Heart left ventricle (tissue), 13 donors: ENCODE data around the gene ANKRD35.

Experiments
- POLR2A ChIP-seq, 2 donors: fragments of 450-650 bp; IDR thresholded peaks; one replicate each; pipeline ENCODE4 v1.6.1; 2017; ENCODE audit warnings: antibody characterized with exemption in 2 of 2, mild to moderate bottlenecking in 2 of 2, moderate library complexity in 2 of 2
- TF ChIP-seq, protein P1 (sequence below), 12 donors: fragments of 200-600 bp; sonication (generic) in 4 of 12; IDR thresholded peaks; one replicate each; pipeline versions ENCODE4 v1.5.0 to v1.8.0; 2018 to 2022; ENCODE audit warnings: antibody characterized with exemption in 12 of 12, mild to moderate bottlenecking in 5 of 12
- donor health status: ischemic (EF 13 %, LVEDD 7.1; RV severe dilation, severe dysfunction).
- donor health status: DM: no; HTN: yes; CAD: no.
- donor health status: DM: no; HTN: no; CAD: no.
- donor health status: ischemic (EF 25% LVEDD 6.9; RV normal size, moderate dysfunction).
- donor health status: ischemic (EF 25% LVEDD 5.7; RV mildly dilated, moderate dysfunction).
- donor health status: ischemic (EF 35%, LVEDD 5.7; RV mildly dilated, moderate dysfunction).
- donor health status: nonischemic (EF 11% LVEDD 7.7; RV severe dilation, severe dysfunction).
- donor health status: DM: yes; HTN: yes; CAD: no.
- donor health status: PGD.
- donor health status: ischemic (EF 29% LVEDD 5.4; RV normal size, mild dysfunction).
- donor health status: nonischemic (EF 23%, LVEDD 6.1; RV moderate dilation, normal function).

DNA sequence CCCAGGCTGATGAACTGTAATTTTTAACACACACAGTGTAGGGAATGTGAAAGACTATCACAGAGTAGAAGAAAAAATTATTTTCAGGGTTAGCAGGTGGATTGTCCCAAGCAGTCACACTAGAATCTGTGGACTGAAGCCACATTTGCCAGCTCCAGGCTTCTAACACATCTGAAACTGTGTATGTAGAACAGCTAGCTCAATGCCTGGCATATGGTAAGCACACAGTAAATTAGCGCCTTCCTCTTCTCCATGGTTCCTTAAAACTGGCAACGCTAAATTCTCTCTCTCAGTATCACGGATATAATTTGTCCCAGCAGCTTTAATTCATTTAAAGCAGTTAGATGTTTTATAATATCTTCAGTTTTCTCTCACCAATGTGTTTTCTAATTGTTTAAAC is 42.6 kb downstream of the ANKRD35 start:
- TF ChIP-seq, protein P1, sequence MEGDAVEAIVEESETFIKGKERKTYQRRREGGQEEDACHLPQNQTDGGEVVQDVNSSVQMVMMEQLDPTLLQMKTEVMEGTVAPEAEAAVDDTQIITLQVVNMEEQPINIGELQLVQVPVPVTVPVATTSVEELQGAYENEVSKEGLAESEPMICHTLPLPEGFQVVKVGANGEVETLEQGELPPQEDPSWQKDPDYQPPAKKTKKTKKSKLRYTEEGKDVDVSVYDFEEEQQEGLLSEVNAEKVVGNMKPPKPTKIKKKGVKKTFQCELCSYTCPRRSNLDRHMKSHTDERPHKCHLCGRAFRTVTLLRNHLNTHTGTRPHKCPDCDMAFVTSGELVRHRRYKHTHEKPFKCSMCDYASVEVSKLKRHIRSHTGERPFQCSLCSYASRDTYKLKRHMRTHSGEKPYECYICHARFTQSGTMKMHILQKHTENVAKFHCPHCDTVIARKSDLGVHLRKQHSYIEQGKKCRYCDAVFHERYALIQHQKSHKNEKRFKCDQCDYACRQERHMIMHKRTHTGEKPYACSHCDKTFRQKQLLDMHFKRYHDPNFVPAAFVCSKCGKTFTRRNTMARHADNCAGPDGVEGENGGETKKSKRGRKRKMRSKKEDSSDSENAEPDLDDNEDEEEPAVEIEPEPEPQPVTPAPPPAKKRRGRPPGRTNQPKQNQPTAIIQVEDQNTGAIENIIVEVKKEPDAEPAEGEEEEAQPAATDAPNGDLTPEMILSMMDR (IDR thresholded peaks at IDR 0.05): no peak
- TF ChIP-seq POLR2A (IDR thresholded peaks at IDR 0.05): no peak
